C4-2B (cell line): ENCODE results near the gene SYNPO2.

Experiments used
- CTCF ChIP-seq: fragments of 450-650 bp; conservative IDR thresholded peaks from 2 replicates; pipeline ENCODE4 v1.5.1; 2017; ENCODE audit warnings: mild to moderate bottlenecking
- ZFX ChIP-seq: fragments of 450-650 bp; IDR thresholded peaks from 2 replicates; pipeline ENCODE4 v1.6.1; 2017

- TF ChIP-seq CTCF: no peak
- TF ChIP-seq ZFX: no peak
Observed at GRCh38 chr4:118898221-118898620, 9.6 kb downstream of the SYNPO2 start.
